ENCODE results near the gene SKOR2. TPM values are rescaled to one million over a fixed set of nuclear protein-coding genes. Genes with fewer than 3 reads are reported as not detected.
"Not testable (repeated sequence)": the region's sequence is repeated elsewhere in the genome, so short reads cannot be mapped to it uniquely, and the experiment has no call there.

Gene SKOR2
- total RNA-seq, 1 experiment from 2014 or later = not detected

- peak; percentile 23 for DNase-seq (ENCODE audit: low spot score)
These were observed 59.5 kb downstream of the SKOR2 start for GRCh38 chr18:47191961-47192360.

GRCh38 chr18:47187721-47188120 is 63.7 kb downstream of the SKOR2 start:
- no peak for DNase-seq (ENCODE audit: low spot score)

- peak; percentile 96 for DNase-seq (ENCODE audit: low spot score)
These were observed 66.9 kb downstream of the SKOR2 start for GRCh38 chr18:47184419-47185050.

- DNase-seq (ENCODE audit: low spot score) = not testable (repeated sequence)
These were observed 69.3 kb downstream of the SKOR2 start for GRCh38 chr18:47182156-47182555.

GRCh38 chr18:47180765-47181164 is 70.7 kb downstream of the SKOR2 start:
- DNase-seq (ENCODE audit: low spot score) = no peak

GRCh38 chr18:47179520-47179919 is 71.9 kb downstream of the SKOR2 start:
- DNase-seq (ENCODE audit: low spot score) = no peak

GRCh38 chr18:47175898-47176575 is 75.4 kb downstream of the SKOR2 start, which contains the start of gene IER3IP1:
Gene IER3IP1, minus strand, starts transcription at chr18:47176364. Its CDS starts 87 bp downstream, at chr18:47176277.
- DNase-seq (ENCODE audit: low spot score) = peak; percentile 80

- DNase-seq (ENCODE audit: low spot score) = no peak
These were observed 76.1 kb downstream of the SKOR2 start for GRCh38 chr18:47175283-47175897.

- DNase-seq (ENCODE audit: low spot score) = no peak
These were observed 76.8 kb downstream of the SKOR2 start for GRCh38 chr18:47174545-47175116.

GRCh38 chr18:47172476-47172875 is 79.0 kb downstream of the SKOR2 start:
- no peak for DNase-seq (ENCODE audit: low spot score)

- DNase-seq (ENCODE audit: low spot score) = peak; percentile 27
These were observed 82.5 kb downstream of the SKOR2 start for GRCh38 chr18:47168913-47169312.

GRCh38 chr18:47168509-47168908 is 83.0 kb downstream of the SKOR2 start:
- no peak for DNase-seq (ENCODE audit: low spot score)

- no peak for DNase-seq (ENCODE audit: low spot score)
These were observed 85.2 kb downstream of the SKOR2 start for GRCh38 chr18:47166294-47166693.

- DNase-seq (ENCODE audit: low spot score) = no peak
These were observed 88.2 kb downstream of the SKOR2 start for GRCh38 chr18:47163241-47163640.

GRCh38 chr18:47160256-47160655 is 91.2 kb downstream of the SKOR2 start:
- no peak for DNase-seq (ENCODE audit: low spot score)

GRCh38 chr18:47158404-47158803 is 93.1 kb downstream of the SKOR2 start:
- DNase-seq (ENCODE audit: low spot score) = peak; percentile 65

Other genes with a start within 250 kb of the SKOR2 start
- not detected in 2 replicates for gene ELOA2, start 216.0 kb downstream of the SKOR2 start, total RNA-seq (2014; rRNA removed; shearing (Covaris generic))
- gene HDHD2, start 101.2 kb downstream of the SKOR2 start, total RNA-seq (2014; rRNA removed; shearing (Covaris generic)) = 10.3 and 11.9 TPM in 2 replicates
- 51.6 and 51.9 TPM in 2 replicates for gene IER3IP1, start 75.3 kb downstream of the SKOR2 start, total RNA-seq (2014; rRNA removed; shearing (Covaris generic))

Data from H4 (cell line).